PC-3 (cell line): ENCODE results near the gene CC2D2A. TPM values are rescaled to one million over a fixed set of nuclear protein-coding genes. Genes with fewer than 3 reads are reported as not detected.

Experiments used
- ATAC-seq: fragments of 200-7000 bp; cut with Tn5 transposase; 2 replicates; pipeline ENCODE4 v1.9.1; 2020; ENCODE audit warnings: mild to moderate bottlenecking, moderate library complexity
- BruUV-seq: library from RNA; stranded (reverse); fragments of 400-500 nt; replicated peaks from 2 replicates; lab custom pipeline; 2021; lab: Mats Ljungman, UMichigan
- CTCF ChIA-PET: fragments of 300-600 bp; sonication (Branson Sonifier 250); formaldehyde crosslinking; loops from one replicate; lab custom pipeline; 2022; ENCODE audit warnings: antibody characterized with exemption; lab: Charles Lee
- POLR2A ChIA-PET: fragments of 300-600 bp; sonication (Branson Sonifier 250); formaldehyde crosslinking; loops from one replicate; lab custom pipeline; 2022; ENCODE audit warnings: antibody characterized with exemption; ENCODE audit not compliant: unreplicated experiment; lab: Charles Lee
- DNase-seq: peaks from one replicate; pipeline ENCODE4 v3.0.0-alpha.2; 2015
- H2AFZ ChIP-seq: fragments of 300-600 bp; sonication (generic); 2 replicates; pipeline ENCODE4 v1.6.0; 2016; ENCODE audit warnings: antibody characterized with exemption, low read length
- H3F3A ChIP-seq: fragments of 300-600 bp; sonication (generic); one replicate; pipeline ENCODE4 v1.6.0; 2017; ENCODE audit warnings: antibody characterized with exemption, low read length, control low read depth, mild to moderate bottlenecking; ENCODE audit not compliant: unreplicated experiment
- H3K27ac ChIP-seq: fragments of 300-600 bp; sonication (generic); 2 replicates; pipeline ENCODE4 v1.5.1; 2016; ENCODE audit warnings: mild to moderate bottlenecking, low read length
- H3K27me3 ChIP-seq: fragments of 300-600 bp; sonication (generic); 2 replicates; pipeline ENCODE4 v1.6.1; 2016; ENCODE audit warnings: low read length, mixed read lengths
- H3K36me3 ChIP-seq: fragments of 300-600 bp; sonication (generic); 2 replicates; pipeline ENCODE4 v1.6.1; 2016; ENCODE audit warnings: low read depth, mixed run types, low read length, mixed read lengths
- H3K4me1 ChIP-seq: fragments of 300-600 bp; sonication (generic); 2 replicates; pipeline ENCODE4 v1.5.1; 2016; ENCODE audit warnings: low read length; ENCODE audit not compliant: insufficient read depth
- H3K4me2 ChIP-seq: fragments of 300-600 bp; sonication (generic); 2 replicates; pipeline ENCODE4 v1.6.0; 2016; ENCODE audit warnings: low read length
- H3K4me3 ChIP-seq: fragments of 300-600 bp; sonication (generic); 2 replicates; pipeline ENCODE4 v1.5.1; 2016; ENCODE audit warnings: mild to moderate bottlenecking, low read length, mixed read lengths
- H3K79me2 ChIP-seq: fragments of 300-600 bp; sonication (generic); 2 replicates; pipeline ENCODE4 v1.6.1; 2017; ENCODE audit warnings: low read length, mixed read lengths
- H3K9ac ChIP-seq: fragments of 300-600 bp; sonication (generic); 2 replicates; pipeline ENCODE4 v1.6.0; 2016; ENCODE audit warnings: mild to moderate bottlenecking, low read length
- H3K9me2 ChIP-seq: fragments of 300-600 bp; sonication (generic); replicated peaks from 2 replicates; pipeline ENCODE4 v1.6.1; 2016; ENCODE audit warnings: mixed run types, low read length, mixed read lengths
- H3K9me3 ChIP-seq: fragments of 300-600 bp; sonication (generic); 2 replicates; pipeline ENCODE4 v1.6.1; 2016; ENCODE audit warnings: low read length, mixed read lengths
- H4K20me1 ChIP-seq: fragments of 300-600 bp; sonication (generic); 2 replicates; pipeline ENCODE4 v1.6.1; 2016; ENCODE audit warnings: low read length, mixed read lengths
- CTCF ChIP-seq: fragments of 300-600 bp; sonication (generic); conservative IDR thresholded peaks from 2 replicates; pipeline ENCODE4 v1.5.1; 2017; ENCODE audit warnings: antibody characterized with exemption, low read depth, mild to moderate bottlenecking, low read length
- EZH2 ChIP-seq: fragments of 300-600 bp; sonication (generic); IDR thresholded peaks from one replicate; pipeline ENCODE4 v1.6.1; 2017; ENCODE audit warnings: antibody characterized with exemption, mild to moderate bottlenecking, low read length; ENCODE audit not compliant: unreplicated experiment
- EZH2phosphoT487 ChIP-seq: fragments of 300-600 bp; sonication (generic); IDR thresholded peaks from 2 replicates; pipeline ENCODE4 v1.6.1; 2018; ENCODE audit warnings: mild to moderate bottlenecking, antibody characterized with exemption, low read length, borderline replicate concordance
- intact Hi-C: fragments of 100-400 bp; cut with micrococcal nuclease; formaldehyde crosslinking; loops from 2 replicates; pipeline ENCODE4 v1.9.0; 2023
- total RNA-seq: library from RNA; depleted of rRNA; stranded (reverse); fragments of >200 nt; gene quantifications from 2 replicates; pipeline ENCODE4 v1.2.3, GENCODE V29; 2014

The CC2D2A gene
- total RNA-seq, 1 experiment from 2014 or later: 13.4 TPM

GRCh38 chr4:15585331-15585730 lies 115.6 kb downstream of the CC2D2A start:
- H3K4me1 ChIP-seq: no peaks in the 10 kb centered on the region
- ChIA-PET POLR2A (no interaction called here), CTCF (no interaction called here)
- no peaks in the 10 kb centered on the region for H3K9me3 ChIP-seq
- ATAC-seq (no peak), DNase-seq (no peak)
- H3K79me2 ChIP-seq: no peaks in the 10 kb centered on the region
- no peak for TF ChIP-seq CTCF
- no peak for TF ChIP-seq EZH2phosphoT487
- TF ChIP-seq EZH2: no peak
- H3K4me3 ChIP-seq: no peak overlapping the region
- H3K27me3 ChIP-seq: no peaks in the 10 kb centered on the region
- H3K9ac ChIP-seq: no peak overlapping the region
- intact Hi-C loops: no loop called here
- no TSS peak for BruUV-seq
- H4K20me1 ChIP-seq: no peaks in the 10 kb centered on the region
- H3K27ac ChIP-seq: no peak overlapping the region
- H3K36me3 ChIP-seq: no peaks in the 10 kb centered on the region; the same call in 1 of the 2 replicates
- no peak overlapping the region for H3K4me2 ChIP-seq
- H2AFZ ChIP-seq: no peak overlapping the region
- no peaks in the 10 kb centered on the region for H3F3A ChIP-seq
- no peaks in the 10 kb centered on the region for H3K9me2 ChIP-seq

GRCh38 chr4:15586066-15586465 lies 116.4 kb downstream of the CC2D2A start:
- Histone ChIP-seq H3K4me2 (no peak overlapping the region), H3K9me3 (no peaks in the 10 kb centered on the region), H4K20me1 (no peaks in the 10 kb centered on the region), H3K4me3 (no peak overlapping the region), H3K9me2 (no peaks in the 10 kb centered on the region), H3K27me3 (no peaks in the 10 kb centered on the region), H3K27ac (no peak overlapping the region), H3K9ac (no peak overlapping the region), H3K4me1 (no peaks in the 10 kb centered on the region), H3F3A (no peaks in the 10 kb centered on the region), H3K79me2 (no peaks in the 10 kb centered on the region), H3K36me3 (no peaks in the 10 kb centered on the region), H2AFZ (no peak overlapping the region)
- intact Hi-C loops: no loop called here
- POLR2A ChIA-PET: no interaction called here
- ATAC-seq (no peak), DNase-seq (no peak)
- CTCF ChIA-PET: no interaction called here
- TF ChIP-seq CTCF (no peak), EZH2phosphoT487 (no peak), EZH2 (no peak)
- BruUV-seq: no TSS peak

DNA sequence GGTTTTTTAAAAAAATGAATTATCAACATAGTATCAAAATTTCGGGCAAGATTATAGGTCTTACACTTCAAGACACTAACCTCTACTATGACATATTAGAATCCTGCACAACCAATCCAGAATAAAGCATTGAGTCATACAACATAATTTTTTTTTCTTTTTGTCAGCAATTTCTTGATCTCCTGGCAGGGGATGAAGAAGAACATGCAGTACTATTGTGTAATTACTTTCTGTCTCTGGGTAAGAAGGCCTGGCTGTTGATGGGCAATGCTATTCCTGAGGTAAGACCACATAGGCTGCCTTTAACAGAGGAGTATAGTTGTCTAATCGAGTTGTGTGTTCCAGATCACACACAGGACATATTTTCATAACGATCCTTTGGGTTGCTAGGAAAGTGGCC lies 118.0 kb downstream of the CC2D2A start:
- Histone ChIP-seq H3K9ac (no peak overlapping the region), H3K79me2 (no peaks in the 10 kb centered on the region), H3K9me2 (no peaks in the 10 kb centered on the region), H3K27ac (no peak overlapping the region), H3K4me3 (no peak overlapping the region), H3F3A (no peaks in the 10 kb centered on the region), H3K4me1 (no peaks in the 10 kb centered on the region), H3K4me2 (no peak overlapping the region), H3K36me3 (no peaks in the 10 kb centered on the region), H3K27me3 (no peaks in the 10 kb centered on the region), H2AFZ (no peak overlapping the region), H3K9me3 (no peaks in the 10 kb centered on the region), H4K20me1 (no peaks in the 10 kb centered on the region)
- POLR2A ChIA-PET: no interaction called here
- TF ChIP-seq EZH2phosphoT487 (no peak), CTCF (no peak), EZH2 (no peak)
- no peak for ATAC-seq
- no TSS peak for BruUV-seq
- CTCF ChIA-PET: no interaction called here
- intact Hi-C loops: no loop called here
- DNase-seq: no peak
